H1 (cell line): ENCODE results near the gene ZNF221. TPM values are rescaled to one million over a fixed set of nuclear protein-coding genes. Genes with fewer than 3 reads are reported as not detected.

ENCODE experiments used
- CTCF ChIA-PET: fragments of 300-600 bp; sonication (Branson Sonifier 250); formaldehyde crosslinking; loops from one replicate; lab custom pipeline; 2021; ENCODE audit not compliant: partially characterized antibody; lab: Charles Lee
- POLR2A ChIA-PET: fragments of 300-600 bp; sonication (Branson Sonifier 250); formaldehyde crosslinking; loops from one replicate; lab custom pipeline; 2021; ENCODE audit warnings: inconsistent platforms; ENCODE audit not compliant: partially characterized antibody; lab: Charles Lee
- DNase-seq, 2 experiments: peaks; one replicate each; pipeline versions ENCODE4 v3.0.0 to v3.0.0-alpha.2; 2010 to 2022; ENCODE audit warnings: low spot score in 2 of 2, low read depth in 1 of 2, mixed read lengths in 1 of 2
- FAIRE-seq: peaks from 2 replicates; lab custom pipeline; 2011; peaks lifted over from hg19 to GRCh38; lab: Jason Lieb, UNC
- H2AFZ ChIP-seq: 2 replicates; pipeline ENCODE4 v1.8.1; 2012; ENCODE audit warnings: low read length, inconsistent platforms
- H2AK5ac ChIP-seq: 2 replicates; pipeline ENCODE4 v1.6.1; 2013; ENCODE audit warnings: low read depth, low read length
- H2BK120ac ChIP-seq: replicated peaks from 2 replicates; pipeline ENCODE3; 2013; ENCODE audit warnings: low read depth, low read length, inconsistent platforms
- H2BK12ac ChIP-seq: 2 replicates; pipeline ENCODE4 v1.6.1; 2013; ENCODE audit warnings: low read depth, low read length
- H2BK15ac ChIP-seq: 2 replicates; pipeline ENCODE4 v1.6.1; 2013; ENCODE audit warnings: low read length
- H2BK20ac ChIP-seq: 2 replicates; pipeline ENCODE4 v1.6.1; 2013; ENCODE audit warnings: low read length
- H2BK5ac ChIP-seq: 2 replicates; pipeline ENCODE4 v1.6.1; 2013; ENCODE audit warnings: low read depth, low read length
- H3K14ac ChIP-seq: 2 replicates; pipeline ENCODE4 v1.6.1; 2013; ENCODE audit warnings: inconsistent platforms; ENCODE audit not compliant: insufficient read length
- H3K18ac ChIP-seq: 2 replicates; pipeline ENCODE4 v1.6.1; 2013; ENCODE audit warnings: low read length; ENCODE audit errors: extremely low read depth
- H3K23ac ChIP-seq: 2 replicates; pipeline ENCODE4 v1.6.1; 2013; ENCODE audit warnings: inconsistent platforms; ENCODE audit not compliant: insufficient read length
- H3K23me2 ChIP-seq: 2 replicates; pipeline ENCODE4 v1.6.1; 2013; ENCODE audit warnings: low read depth, low read length
- H3K27ac ChIP-seq: 2 replicates; pipeline ENCODE4 v1.6.1; 2011; ENCODE audit warnings: low read depth, low read length, inconsistent platforms
- H3K27me3 ChIP-seq, 4 experiments: replicated peaks in 1 of 4; 1 replicate in 1 of 4; 2 replicates in 3 of 4; pipeline versions ENCODE4 v1.6.1 to v1.8.1; 2011 to 2013; ENCODE audit warnings: low read length in 3 of 4, mild to moderate bottlenecking in 3 of 4, inconsistent platforms in 2 of 4, mixed read lengths in 2 of 4, moderate library complexity in 1 of 4; ENCODE audit not compliant: control insufficient read depth in 3 of 4, insufficient read depth in 3 of 4; ENCODE audit errors: extremely low read depth in 1 of 4
- H3K36me3 ChIP-seq, 4 experiments: 2 replicates each; pipeline versions ENCODE4 v1.6.1 to v1.8.1; 2011 to 2013; ENCODE audit warnings: mild to moderate bottlenecking in 4 of 4, low read length in 3 of 4, moderate library complexity in 2 of 4, control low read depth in 1 of 4, inconsistent platforms in 1 of 4; ENCODE audit not compliant: insufficient read depth in 4 of 4, control insufficient read depth in 2 of 4
- H3K4ac ChIP-seq: replicated peaks from 2 replicates; pipeline ENCODE3; 2013; ENCODE audit warnings: low read length, low read depth, mixed read lengths, inconsistent platforms; ENCODE audit not compliant: insufficient read length
- H3K4me1 ChIP-seq, 4 experiments: replicated peaks in 1 of 4; 1 replicate in 1 of 4; 2 replicates in 3 of 4; pipeline versions ENCODE4 v1.6.1 to v1.8.1; 2011 to 2013; ENCODE audit warnings: low read length in 3 of 4, inconsistent platforms in 2 of 4, mixed read lengths in 1 of 4; ENCODE audit not compliant: insufficient read depth in 4 of 4, control insufficient read depth in 3 of 4
- H3K4me2 ChIP-seq, 2 experiments: 2 replicates each; pipeline versions ENCODE4 v1.6.1 to v1.8.1; 2011 to 2013; ENCODE audit warnings: low read depth in 2 of 2, low read length in 2 of 2, control low read depth in 1 of 2, inconsistent platforms in 1 of 2, mild to moderate bottlenecking in 1 of 2; ENCODE audit not compliant: insufficient read depth in 1 of 2
- H3K4me3 ChIP-seq, 4 experiments: fragments of 200-600, 300-600 bp in 1 of 4; sonication (generic), shearing (Covaris generic), sonication (Bioruptor Twin) in 1 of 4; 2 replicates each; pipeline versions ENCODE4 v1.5.1 to v1.8.1; 2011 to 2016; ENCODE audit warnings: low read length in 4 of 4, low read depth in 3 of 4, control low read depth in 2 of 4, inconsistent platforms in 2 of 4, mild to moderate bottlenecking in 2 of 4, mixed read lengths in 1 of 4, moderate library complexity in 1 of 4; ENCODE audit not compliant: insufficient read depth in 2 of 4; ENCODE audit errors: extremely low read depth in 1 of 4
- H3K56ac ChIP-seq: replicated peaks from 2 replicates; pipeline ENCODE3; 2013; ENCODE audit warnings: low read depth, mild to moderate bottlenecking, mixed read lengths, low read length, inconsistent platforms; ENCODE audit not compliant: insufficient read length
- H3K79me1 ChIP-seq: 2 replicates; pipeline ENCODE4 v1.6.1; 2013; ENCODE audit warnings: low read depth, low read length, control low read depth
- H3K79me2 ChIP-seq, 2 experiments: 2 replicates each; pipeline versions ENCODE4 v1.6.1 to v1.8.1; 2012 to 2013; ENCODE audit warnings: low read length in 2 of 2, mild to moderate bottlenecking in 2 of 2, inconsistent platforms in 1 of 2; ENCODE audit not compliant: insufficient read depth in 2 of 2, control insufficient read depth in 1 of 2
- H3K9ac ChIP-seq, 4 experiments: replicated peaks in 1 of 4; 1 replicate in 1 of 4; 2 replicates in 3 of 4; pipeline versions ENCODE4 v1.6.1 to v1.8.1; 2011 to 2013; ENCODE audit warnings: low read depth in 3 of 4, low read length in 3 of 4, control low read depth in 2 of 4, mild to moderate bottlenecking in 2 of 4, moderate library complexity in 2 of 4, inconsistent platforms in 1 of 4; ENCODE audit errors: extremely low read depth in 1 of 4
- H3K9me3 ChIP-seq, 2 experiments: 2 replicates each; pipeline versions ENCODE4 v1.6.1 to v1.8.1; 2012 to 2013; ENCODE audit warnings: mild to moderate bottlenecking in 2 of 2, moderate library complexity in 2 of 2, control low read depth in 1 of 2, inconsistent platforms in 1 of 2, low read depth in 1 of 2, low read length in 1 of 2, mixed read lengths in 1 of 2; ENCODE audit not compliant: insufficient read depth in 2 of 2
- H4K20me1 ChIP-seq, 2 experiments: replicated peaks in 1 of 2; 2 replicates each; pipeline versions ENCODE3 to v1.8.1; 2011 to 2013; ENCODE audit warnings: inconsistent platforms in 2 of 2, low read length in 2 of 2, mild to moderate bottlenecking in 1 of 2; ENCODE audit not compliant: insufficient read depth in 2 of 2, control insufficient read depth in 1 of 2
- H4K5ac ChIP-seq: 2 replicates; pipeline ENCODE4 v1.6.1; 2013; ENCODE audit warnings: low read length, low read depth, mixed read lengths, inconsistent platforms; ENCODE audit not compliant: insufficient read length
- H4K8ac ChIP-seq: 2 replicates; pipeline ENCODE4 v1.8.0; 2013; ENCODE audit warnings: mild to moderate bottlenecking, moderate library complexity, low read length, inconsistent platforms; ENCODE audit not compliant: insufficient read depth; ENCODE audit errors: extremely low read depth
- H4K91ac ChIP-seq: replicated peaks from 2 replicates; pipeline ENCODE3; 2013; ENCODE audit warnings: low read length, mixed read lengths, inconsistent platforms; ENCODE audit not compliant: insufficient read length
- BRCA1 ChIP-seq: IDR thresholded peaks from 2 replicates; pipeline ENCODE4 v1.6.1; 2012; ENCODE audit warnings: low read depth, low read length, improper control_type of control experiment
- CBX8 ChIP-seq: fragments of 300-800, 300-1000 bp; sonication (generic); IDR thresholded peaks from 2 replicates; pipeline ENCODE4 v1.7.1; 2016; ENCODE audit warnings: low read depth, low read length, borderline replicate concordance
- CEBPB ChIP-seq: IDR thresholded peaks from 2 replicates; pipeline ENCODE4 v1.6.1; 2012; ENCODE audit warnings: low read depth, low read length
- CTBP2 ChIP-seq: IDR thresholded peaks from 2 replicates; pipeline ENCODE4 v1.7.0; 2011; ENCODE audit warnings: borderline replicate concordance, mild to moderate bottlenecking, moderate library complexity, mixed read lengths, low read length; ENCODE audit not compliant: insufficient read depth, insufficient read length
- CTCF ChIP-seq, 3 experiments: IDR thresholded peaks; 1 replicate in 2 of 3; 2 replicates in 1 of 3; pipeline versions ENCODE4 v1.5.1 to v1.6.1; 2011; ENCODE audit warnings: low read length in 3 of 3, mild to moderate bottlenecking in 3 of 3, inconsistent platforms in 2 of 3, low read depth in 1 of 3, moderate library complexity in 1 of 3; ENCODE audit not compliant: insufficient read depth in 1 of 3; ENCODE audit errors: control extremely low read depth in 1 of 3
- KDM1A ChIP-seq: fragments of 200-600, 300-600 bp; sonication (generic); IDR thresholded peaks from 2 replicates; pipeline ENCODE4 v1.7.1; 2016; ENCODE audit warnings: mild to moderate bottlenecking, low read length, borderline replicate concordance
- KDM4A ChIP-seq: IDR thresholded peaks from one replicate; pipeline ENCODE4 v1.7.1; 2012; ENCODE audit warnings: low read depth, mild to moderate bottlenecking, moderate library complexity, low read length, inconsistent platforms; ENCODE audit not compliant: severe bottlenecking
- MAX ChIP-seq: IDR thresholded peaks from 2 replicates; pipeline ENCODE4 v1.6.1; 2012; ENCODE audit warnings: inconsistent platforms
- POLR2A ChIP-seq, 2 experiments: IDR thresholded peaks; 1 replicate in 1 of 2; 2 replicates in 1 of 2; pipeline ENCODE4 v1.6.1; 2011; ENCODE audit warnings: low read depth in 2 of 2, low read length in 2 of 2, mild to moderate bottlenecking in 2 of 2; ENCODE audit errors: control extremely low read depth in 1 of 2
- POLR2AphosphoS5 ChIP-seq: IDR thresholded peaks from 2 replicates; pipeline ENCODE4 v1.6.1; 2011; ENCODE audit warnings: low read depth, low read length
- RFX5 ChIP-seq: IDR thresholded peaks from 2 replicates; pipeline ENCODE4 v1.6.1; 2011; ENCODE audit warnings: low read depth, low read length, improper control_type of control experiment, borderline replicate concordance
- SUZ12 ChIP-seq: fragments of 200-600 bp; sonication (generic); IDR thresholded peaks from 2 replicates; pipeline ENCODE4 v1.6.1; 2012; ENCODE audit warnings: mild to moderate bottlenecking, inconsistent platforms, low read length, moderate library complexity, mixed read lengths
- TAF1 ChIP-seq: IDR thresholded peaks from 2 replicates; pipeline ENCODE4 v1.6.1; 2011; ENCODE audit warnings: mild to moderate bottlenecking, low read depth, low read length
- WGBS, 2 experiments: shearing (Covaris generic) in 1 of 2; methylation state at CpG; one replicate each; pipeline versions ENCODE4 v1.1.6 to v1.1.7; 2013 to 2015; ENCODE audit warnings: low lambda C conversion rate in 2 of 2, mixed read lengths in 2 of 2, inconsistent platforms in 1 of 2, low coverage in 1 of 2, missing lambda C conversion rate in 1 of 2; ENCODE audit not compliant: insufficient replicate concordance in 2 of 2, insufficient coverage in 1 of 2, insufficient read length in 1 of 2; ENCODE audit errors: extremely low coverage in 1 of 2, missing lambda C conversion rate in 1 of 2; 5-methylcytosine and 5-hydroxymethylcytosine counted together
- polyA plus RNA-seq, 7 experiments: library from polyadenylated mRNA; depleted of rRNA in 3 of 7; stranded (reverse) in 5 of 7; unstranded in 2 of 7; fragments of >200 nt in 5 of 7; fragments of 200-250 nt in 2 of 7; gene quantifications; 1 replicate in 5 of 7; 2 replicates in 1 of 7; 4 replicates in 1 of 7; pipeline versions ENCODE4 v1.2.1 to v1.2.3, GENCODE V29; 2011 to 2013; ENCODE audit warnings: missing spikeins in 2 of 7, mixed read lengths in 2 of 7
- total RNA-seq: library from RNA; stranded (reverse); fragmentation: NEBNext Ultra II Directional; extraction: Animal tissue kit (Norgen Biotek cat#: 25700); gene quantifications from 2 replicates; pipeline ENCODE4 v1.2.1, GENCODE V29; 2021

ZNF221 gene
- total and polyA plus RNA-seq, 2 of the 8 experiments (the other 6 are each of a cell fraction or from before 2014, with no cell fraction given), result 0.50 to 8.4 TPM

- no peak overlapping the region for H3K4me2 ChIP-seq
- H2BK15ac ChIP-seq, result no peak overlapping the region
- H3K27me3 ChIP-seq, result no peaks in the 10 kb centered on the region
- no peaks in the 10 kb centered on the region for H3K23me2 ChIP-seq
- H2BK5ac ChIP-seq, result no peak overlapping the region
- H4K20me1 ChIP-seq, result no peaks in the 10 kb centered on the region
- 60% methylated on average over 4 of the region's 4 CpGs; no CpG with 5 or more reads in 1 of the 2 experiments for WGBS, 2 experiments
- no peak overlapping the region for H4K8ac ChIP-seq
- no peak overlapping the region for H4K91ac ChIP-seq
- H3K23ac ChIP-seq, result no peak overlapping the region
- no peak overlapping the region for H2AK5ac ChIP-seq
- no peaks in the 10 kb centered on the region for H3K79me1 ChIP-seq
- no peak overlapping the region for H4K5ac ChIP-seq
- no peak overlapping the region for H3K4me3 ChIP-seq
- no peak overlapping the region for H3K9ac ChIP-seq
- no peak overlapping the region for H3K14ac ChIP-seq
- no peak overlapping the region for H3K27ac ChIP-seq
- no peaks in the 10 kb centered on the region for H3K79me2 ChIP-seq
- H2BK20ac ChIP-seq, result no peak overlapping the region
- no peak overlapping the region for H2BK120ac ChIP-seq
- no peak overlapping the region for H3K4ac ChIP-seq
- peaks cover 51 to 58% of the 10 kb centered on the region in 2 experiments for H3K9me3 ChIP-seq
- CTCF ChIA-PET, result no interaction called here
- H3K36me3 ChIP-seq, result peaks cover 5 to 31% (median 18%) of the 10 kb centered on the region in 4 experiments; a peak in 6 of 8 replicates
- H3K56ac ChIP-seq, result no peak overlapping the region
- H2AFZ ChIP-seq, result no peak overlapping the region
- H3K18ac ChIP-seq, result no peak overlapping the region
- FAIRE-seq, result no peak
- no peak for DNase-seq
- POLR2A ChIA-PET, result no interaction called here
- H2BK12ac ChIP-seq, result no peak overlapping the region
- no peaks in the 10 kb centered on the region for H3K4me1 ChIP-seq
- TF ChIP-seq CTCF (IDR thresholded peaks at IDR 0.05; ENCODE audit: control extremely low read depth in 1 of 3, insufficient read depth in 1 of 3, low read depth in 1 of 3, low read length in 3 of 3) (no peak), MAX (no peak), RFX5 (no peak), KDM1A (no peak), BRCA1 (no peak), SUZ12 (no peak), POLR2A (IDR thresholded peaks at IDR 0.05; ENCODE audit: control extremely low read depth in 1 of 2, low read depth in 2 of 2, low read length in 2 of 2) (no peak), TAF1 (no peak), POLR2AphosphoS5 (no peak), CBX8 (no peak), CEBPB (no peak), KDM4A (no peak), CTBP2 (no peak)
Measured at GRCh38 chr19:43960411-43960810, 9.4 kb downstream of the ZNF221 start.
